OCI-LY1 (cell line): ENCODE data around the gene SPNS2.

Experiments used
- H2AFZ ChIP-seq: fragments of 200-600 bp; sonication (generic), shearing (Covaris generic); 2 replicates; pipeline ENCODE4 v1.6.0; 2014; ENCODE audit warnings: antibody characterized with exemption, mild to moderate bottlenecking, low read length
- H3F3A ChIP-seq: fragments of 200-600 bp; sonication (generic), shearing (Covaris generic); 2 replicates; pipeline ENCODE4 v1.6.0; 2014; ENCODE audit warnings: mild to moderate bottlenecking, antibody characterized with exemption, low read length, moderate library complexity; ENCODE audit not compliant: insufficient read depth
- H3K27ac ChIP-seq: fragments of 200-600 bp; sonication (generic); 2 replicates; pipeline ENCODE4 v1.5.1; 2014; ENCODE audit warnings: low read length, mixed run types, mild to moderate bottlenecking, low read depth; ENCODE audit not compliant: poor library complexity, severe bottlenecking
- H3K27me3 ChIP-seq: fragments of 200-600 bp; sonication (generic); 2 replicates; pipeline ENCODE4 v1.6.0; 2014; ENCODE audit warnings: antibody characterized with exemption, mild to moderate bottlenecking, low read length, moderate library complexity; ENCODE audit not compliant: insufficient read depth
- H3K36me3 ChIP-seq: fragments of 200-600 bp; sonication (generic); 2 replicates; pipeline ENCODE4 v1.6.1; 2014; ENCODE audit warnings: mild to moderate bottlenecking, antibody characterized with exemption, low read length, moderate library complexity, mixed read lengths; ENCODE audit not compliant: insufficient read depth
- H3K4me1 ChIP-seq: fragments of 200-600 bp; sonication (generic); 2 replicates; pipeline ENCODE4 v1.5.1; 2014; ENCODE audit warnings: mild to moderate bottlenecking, low read length, moderate library complexity; ENCODE audit not compliant: insufficient read depth, severe bottlenecking
- H3K4me2 ChIP-seq: fragments of 200-600 bp; sonication (generic), shearing (Covaris generic); 2 replicates; pipeline ENCODE4 v1.6.1; 2014; ENCODE audit warnings: low read length
- H3K4me3 ChIP-seq: fragments of 200-600 bp; sonication (generic); 2 replicates; pipeline ENCODE4 v1.5.1; 2014; ENCODE audit warnings: low read length, low read depth, mild to moderate bottlenecking, mixed read lengths; ENCODE audit not compliant: poor library complexity, severe bottlenecking
- H3K79me2 ChIP-seq: fragments of 200-600 bp; shearing (Covaris generic); 2 replicates; pipeline ENCODE4 v1.6.1; 2016; ENCODE audit warnings: mixed run types, low read length, mixed read lengths; ENCODE audit not compliant: insufficient read depth
- H3K9ac ChIP-seq: fragments of 200-600 bp; sonication (generic), shearing (Covaris generic); 2 replicates; pipeline ENCODE4 v1.6.1; 2014; ENCODE audit warnings: mild to moderate bottlenecking, low read length, mixed read lengths
- H3K9me2 ChIP-seq: fragments of 200-600 bp; sonication (generic), shearing (Covaris generic); 2 replicates; pipeline ENCODE4 v1.6.1; 2014; ENCODE audit warnings: low read depth, mild to moderate bottlenecking, low read length, mixed read lengths
- H3K9me3 ChIP-seq: fragments of 200-600 bp; shearing (Covaris generic); 2 replicates; pipeline ENCODE4 v1.6.1; 2014; ENCODE audit warnings: low read length, mixed read lengths
- H4K20me1 ChIP-seq: fragments of 200-600 bp; sonication (generic), shearing (Covaris generic); 2 replicates; pipeline ENCODE4 v1.6.0; 2016; ENCODE audit warnings: mild to moderate bottlenecking, low read length; ENCODE audit not compliant: insufficient read depth
- EZH2 ChIP-seq: fragments of 200-600 bp; sonication (generic), shearing (Covaris generic); IDR thresholded peaks from 2 replicates; pipeline ENCODE4 v1.8.0; 2017; ENCODE audit warnings: borderline replicate concordance, mixed run types, mild to moderate bottlenecking, antibody characterized with exemption, low read length, moderate library complexity, mixed read lengths
- TF ChIP-seq, protein P1 (sequence below): fragments of 200-600 bp; sonication (generic), shearing (Covaris generic); IDR thresholded peaks from 2 replicates; pipeline ENCODE4 v1.5.1; 2017; ENCODE audit warnings: mild to moderate bottlenecking, antibody characterized with exemption, low read length, moderate library complexity, mixed read lengths

Gene SPNS2

DNA sequence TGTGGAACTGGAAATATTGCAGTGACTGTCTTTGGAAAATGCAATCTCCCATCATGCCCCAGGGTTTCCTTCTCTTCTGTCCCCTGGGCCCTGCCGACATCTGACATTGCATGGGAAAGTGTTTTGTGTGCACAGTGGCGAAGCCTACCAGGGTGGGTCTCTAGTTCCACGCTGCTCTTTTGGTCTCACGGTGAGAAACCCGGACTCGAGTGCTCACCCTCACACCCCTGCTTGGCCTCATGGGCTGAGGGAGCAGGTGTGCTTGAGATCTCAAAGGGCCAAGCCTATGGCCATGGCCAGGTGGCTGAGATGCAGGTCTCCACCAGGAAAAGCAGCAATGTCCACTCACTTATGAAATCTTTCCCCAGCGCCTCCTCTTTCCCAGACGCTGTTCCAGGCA, 32.9 kb upstream of the SPNS2 start:
- Histone ChIP-seq H3K9me3 (0 out of 2 replicates have a peak, but pooled peaks cover under 1% of the 10 kb centered on the region), H3K4me3 (no peak overlapping the region), H3K9me2 (no peaks in the 10 kb centered on the region), H3K79me2 (no peaks in the 10 kb centered on the region), H3F3A (no peaks in the 10 kb centered on the region), H3K4me1 (no peaks in the 10 kb centered on the region), H3K27ac (no peak overlapping the region), H3K27me3 (0 out of 2 replicates have a peak, but pooled peaks cover 5% of the 10 kb centered on the region), H3K9ac (no peak overlapping the region), H2AFZ (no peak overlapping the region), H3K4me2 (no peak overlapping the region), H4K20me1 (no peaks in the 10 kb centered on the region), H3K36me3 (no peaks in the 10 kb centered on the region; the same call in 1 of the 2 replicates)
- no peak for TF ChIP-seq EZH2
- TF ChIP-seq, protein P1, sequence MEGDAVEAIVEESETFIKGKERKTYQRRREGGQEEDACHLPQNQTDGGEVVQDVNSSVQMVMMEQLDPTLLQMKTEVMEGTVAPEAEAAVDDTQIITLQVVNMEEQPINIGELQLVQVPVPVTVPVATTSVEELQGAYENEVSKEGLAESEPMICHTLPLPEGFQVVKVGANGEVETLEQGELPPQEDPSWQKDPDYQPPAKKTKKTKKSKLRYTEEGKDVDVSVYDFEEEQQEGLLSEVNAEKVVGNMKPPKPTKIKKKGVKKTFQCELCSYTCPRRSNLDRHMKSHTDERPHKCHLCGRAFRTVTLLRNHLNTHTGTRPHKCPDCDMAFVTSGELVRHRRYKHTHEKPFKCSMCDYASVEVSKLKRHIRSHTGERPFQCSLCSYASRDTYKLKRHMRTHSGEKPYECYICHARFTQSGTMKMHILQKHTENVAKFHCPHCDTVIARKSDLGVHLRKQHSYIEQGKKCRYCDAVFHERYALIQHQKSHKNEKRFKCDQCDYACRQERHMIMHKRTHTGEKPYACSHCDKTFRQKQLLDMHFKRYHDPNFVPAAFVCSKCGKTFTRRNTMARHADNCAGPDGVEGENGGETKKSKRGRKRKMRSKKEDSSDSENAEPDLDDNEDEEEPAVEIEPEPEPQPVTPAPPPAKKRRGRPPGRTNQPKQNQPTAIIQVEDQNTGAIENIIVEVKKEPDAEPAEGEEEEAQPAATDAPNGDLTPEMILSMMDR = no peak

DNA sequence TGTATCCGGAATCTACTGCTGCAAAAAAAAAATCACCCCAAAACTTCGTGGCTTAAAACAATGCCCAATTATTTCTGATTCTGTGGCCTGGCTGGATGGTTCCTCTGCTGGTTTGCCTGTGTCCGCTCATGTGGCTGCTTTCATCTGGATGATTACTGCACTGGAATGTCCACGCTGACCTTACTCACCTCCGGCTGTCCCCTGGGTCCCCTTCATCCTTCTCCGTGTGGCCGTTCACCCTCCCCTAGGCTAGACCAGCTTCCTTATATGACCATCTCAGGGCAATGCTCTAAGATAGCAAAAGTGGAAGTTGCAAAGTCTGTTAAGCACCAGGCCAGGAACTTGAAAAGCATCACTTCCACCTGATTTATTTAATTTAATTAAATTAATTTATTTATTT, 31.4 kb upstream of the SPNS2 start:
- H3K9me3 ChIP-seq = no peaks in the 10 kb centered on the region

DNA sequence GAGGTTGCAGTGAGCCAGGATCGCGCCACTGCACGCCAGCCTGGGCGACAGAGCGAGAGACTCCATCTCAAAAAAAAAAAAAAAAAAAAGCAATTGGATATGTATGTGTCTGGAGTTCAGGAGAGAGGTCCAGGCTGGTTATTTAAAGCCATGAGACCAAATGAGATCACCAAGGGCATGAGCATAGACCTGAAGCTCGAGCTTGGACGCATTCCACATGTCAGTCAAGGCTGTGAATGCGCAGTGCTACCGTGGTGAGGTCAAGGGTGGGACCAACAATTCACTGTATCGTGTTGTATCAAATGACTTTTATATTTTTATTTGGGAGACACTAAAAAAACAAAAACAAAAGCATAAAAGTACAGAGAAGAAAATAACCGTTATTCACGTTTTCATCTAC, 29.1 kb upstream of the SPNS2 start:
- no peaks in the 10 kb centered on the region for H3K9me3 ChIP-seq
- no peak overlapping the region for H3K4me3 ChIP-seq
- H3K36me3 ChIP-seq = no peaks in the 10 kb centered on the region
- no peak overlapping the region for H2AFZ ChIP-seq
- H4K20me1 ChIP-seq = no peaks in the 10 kb centered on the region
- H3K27ac ChIP-seq = no peak overlapping the region
- H3K27me3 ChIP-seq = 0 out of 2 replicates have a peak, but pooled peaks cover 5% of the 10 kb centered on the region
- H3K9ac ChIP-seq = no peak overlapping the region
- H3K4me2 ChIP-seq = no peak overlapping the region
- H3K9me2 ChIP-seq = no peaks in the 10 kb centered on the region
- TF ChIP-seq, protein P1 = no peak
- TF ChIP-seq EZH2 = no peak
- H3F3A ChIP-seq = no peaks in the 10 kb centered on the region
- no peaks in the 10 kb centered on the region for H3K4me1 ChIP-seq
- H3K79me2 ChIP-seq = no peaks in the 10 kb centered on the region

More for the DNA sequence above, 31.4 kb upstream of the SPNS2 start:
- TF ChIP-seq, protein P1 = no peak
- no peak for TF ChIP-seq EZH2
- 0 out of 2 replicates have a peak, but pooled peaks cover 5% of the 10 kb centered on the region for H3K27me3 ChIP-seq
- H2AFZ ChIP-seq = no peak overlapping the region
- H3F3A ChIP-seq = no peaks in the 10 kb centered on the region
- H4K20me1 ChIP-seq = no peaks in the 10 kb centered on the region
- H3K9me2 ChIP-seq = no peaks in the 10 kb centered on the region
- H3K4me2 ChIP-seq = no peak overlapping the region
- no peaks in the 10 kb centered on the region for H3K79me2 ChIP-seq
- no peaks in the 10 kb centered on the region for H3K4me1 ChIP-seq
- H3K27ac ChIP-seq = no peak overlapping the region
- H3K9ac ChIP-seq = no peak overlapping the region
- no peaks in the 10 kb centered on the region for H3K36me3 ChIP-seq
- no peak overlapping the region for H3K4me3 ChIP-seq
